Measurements from ENCODE around the gene CTNNA3. TPM values are rescaled to one million over a fixed set of nuclear protein-coding genes. Genes with fewer than 3 reads are reported as not detected.

CTNNA3 gene
- total and polyA plus RNA-seq, 2 of the 4 experiments (the other 2 are of a cell fraction): 0.19 to 0.90 TPM

GRCh38 chr10:66513504-66513903, 1182.5 kb downstream of the CTNNA3 start:
- Histone ChIP-seq H3K23ac (ENCODE audit: low read depth, low read length) (no peak overlapping the region), H3K27me3 (ENCODE audit: control insufficient read depth, insufficient read depth, low read length) (no peaks in the 10 kb centered on the region), H3K14ac (replicated peaks; ENCODE audit: low read depth, low read length) (no peak overlapping the region), H2AFZ (replicated peaks; ENCODE audit: low read length, poor library complexity) (no peak overlapping the region), H3K27ac (ENCODE audit: insufficient read depth, low read length) (no peak overlapping the region), H3K79me1 (ENCODE audit: low read depth in 1 of 2, low read length in 2 of 2) (no peaks in the 10 kb centered on the region), H4K8ac (ENCODE audit: low read depth in 2 of 2, low read length in 2 of 2) (no peak overlapping the region), H4K5ac (ENCODE audit: low read depth, low read length) (no peak overlapping the region), H3K56ac (ENCODE audit: extremely low read depth, insufficient read depth, low read length) (no peak overlapping the region), H3K9me1 (ENCODE audit: insufficient read depth, low read length) (no peaks in the 10 kb centered on the region), H3K36me3 (ENCODE audit: control insufficient read depth, insufficient read depth, low read length) (no peaks in the 10 kb centered on the region), H2BK15ac (ENCODE audit: low read depth, low read length) (no peak overlapping the region), H3K4me3 (ENCODE audit: insufficient read depth, low read depth, low read length) (no peak overlapping the region), H3K4me2 (ENCODE audit: low read depth, low read length) (no peak overlapping the region), H3K18ac (ENCODE audit: low read depth, low read length) (no peak overlapping the region), H2AK9ac (replicated peaks; ENCODE audit: low read depth, low read length, poor library complexity) (no peak overlapping the region), H2AK5ac (ENCODE audit: low read depth, low read length) (no peak overlapping the region), H2BK5ac (ENCODE audit: low read depth, low read length, poor library complexity, severe bottlenecking) (no peak overlapping the region), H3K4ac (ENCODE audit: low read depth, low read length) (no peak overlapping the region), H2BK20ac (ENCODE audit: low read depth, low read length) (no peak overlapping the region), H3K9ac (ENCODE audit: low read depth, low read length) (no peak overlapping the region), H4K91ac (ENCODE audit: insufficient read depth, low read depth, low read length) (no peak overlapping the region), H3K9me3 (ENCODE audit: control insufficient read depth, insufficient read depth, low read length) (no peaks in the 10 kb centered on the region), H4K20me1 (ENCODE audit: insufficient read depth, low read length) (no peaks in the 10 kb centered on the region), H2BK120ac (ENCODE audit: low read depth, low read length) (no peak overlapping the region), H3K4me1 (ENCODE audit: control insufficient read depth, insufficient read depth, low read length) (no peaks in the 10 kb centered on the region)
- DNase-seq: no peak
- ChIA-PET POLR2A (ENCODE audit: unreplicated experiment) (no interaction called here), CTCF (no interaction called here)
- ATAC-seq (ENCODE audit: low read depth): no peak
- dilution Hi-C loops (cut with HindIII; ENCODE audit: low sequenced_read_pairs, unreplicated experiment): no loop called here
- 20% methylated on average over 1 of the region's 2 CpGs; no CpG with 5 or more reads in 1 of the 2 experiments for WGBS, 2 experiments (ENCODE audit: extremely low coverage in 2 of 2, insufficient read length in 1 of 2)
- BruUV-seq (replicated peaks): no TSS peak
- TF ChIP-seq, protein P1, sequence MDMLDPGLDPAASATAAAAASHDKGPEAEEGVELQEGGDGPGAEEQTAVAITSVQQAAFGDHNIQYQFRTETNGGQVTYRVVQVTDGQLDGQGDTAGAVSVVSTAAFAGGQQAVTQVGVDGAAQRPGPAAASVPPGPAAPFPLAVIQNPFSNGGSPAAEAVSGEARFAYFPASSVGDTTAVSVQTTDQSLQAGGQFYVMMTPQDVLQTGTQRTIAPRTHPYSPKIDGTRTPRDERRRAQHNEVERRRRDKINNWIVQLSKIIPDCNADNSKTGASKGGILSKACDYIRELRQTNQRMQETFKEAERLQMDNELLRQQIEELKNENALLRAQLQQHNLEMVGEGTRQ (IDR thresholded peaks at IDR 0.05; ENCODE audit: low read depth, low read length): no peak
- TF ChIP-seq RCOR1 (IDR thresholded peaks at IDR 0.05; ENCODE audit: insufficient replicate concordance, low read length) (no peak), MAFK (IDR thresholded peaks at IDR 0.05; ENCODE audit: low read depth, low read length) (no peak), CEBPB (IDR thresholded peaks at IDR 0.05; ENCODE audit: low read depth, low read length) (no peak), NFE2L2 (IDR thresholded peaks at IDR 0.05; ENCODE audit: low read depth, low read length) (no peak), MXI1 (IDR thresholded peaks at IDR 0.05; ENCODE audit: borderline replicate concordance, low read depth, low read length) (no peak), SMC3 (IDR thresholded peaks at IDR 0.05; ENCODE audit: low read depth, low read length) (no peak), FOS (IDR thresholded peaks at IDR 0.05; ENCODE audit: low read depth, low read length) (no peak), ELK1 (IDR thresholded peaks at IDR 0.05; ENCODE audit: borderline replicate concordance, low read depth, low read length) (no peak), MAZ (IDR thresholded peaks at IDR 0.05; ENCODE audit: borderline replicate concordance, low read depth, low read length) (no peak), RFX5 (IDR thresholded peaks at IDR 0.05; ENCODE audit: low read depth, low read length) (no peak), POLR2A (IDR thresholded peaks at IDR 0.05; ENCODE audit: low read depth, low read length) (no peak), BHLHE40 (IDR thresholded peaks at IDR 0.05; ENCODE audit: low read depth, low read length) (no peak), CHD1 (IDR thresholded peaks at IDR 0.05; ENCODE audit: low read depth, low read length) (no peak), RAD21 (IDR thresholded peaks at IDR 0.05; ENCODE audit: low read length) (no peak)
- in situ Hi-C loops (cut with MboI; ENCODE audit: low sequenced_read_pairs): no loop called here
- intact Hi-C loops (cut with micrococcal nuclease): no loop called here
